Measurements from ENCODE around the gene ATP2A3.

DNA sequence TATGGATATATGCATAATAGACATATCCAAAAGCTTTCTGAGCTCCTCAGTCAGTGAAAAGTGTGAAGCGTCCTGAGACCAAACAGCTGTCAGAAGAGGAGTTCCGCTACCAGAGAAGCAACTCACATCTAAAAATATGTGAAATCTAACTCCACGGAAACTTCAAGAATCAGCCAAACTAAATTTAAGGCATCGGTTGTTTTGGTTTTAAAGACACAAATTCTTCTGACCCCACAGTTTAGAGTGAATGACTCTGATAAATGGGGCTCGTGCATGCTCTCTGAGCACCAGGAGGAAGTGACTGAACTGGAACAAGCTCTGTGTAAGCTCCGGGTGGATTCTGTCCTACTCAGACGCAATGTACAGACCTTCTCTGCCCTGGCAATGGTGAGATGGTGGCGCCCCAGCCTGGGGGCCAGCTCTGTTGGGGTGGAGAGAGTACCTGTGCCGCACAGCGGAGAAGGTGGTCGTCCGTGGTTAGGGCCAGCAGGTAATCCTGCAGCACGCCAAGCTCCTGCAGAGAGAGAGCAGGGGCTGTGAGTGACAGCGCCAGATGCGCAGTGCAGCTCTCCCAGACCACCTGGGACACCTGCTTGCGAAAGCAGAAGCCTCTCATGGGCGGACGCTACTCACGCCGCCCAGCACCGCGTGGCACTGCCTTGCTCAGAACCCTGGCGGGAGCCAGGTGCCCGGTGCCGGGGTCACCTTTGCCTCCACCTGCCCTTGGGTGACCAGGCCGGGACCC is 44.4 kb upstream of the ATP2A3 start:
- TF ChIP-seq SIN3A (IDR thresholded peaks at IDR 0.05; ENCODE audit: borderline replicate concordance, insufficient read depth, low read length): no peak
- TF ChIP-seq, protein P1, sequence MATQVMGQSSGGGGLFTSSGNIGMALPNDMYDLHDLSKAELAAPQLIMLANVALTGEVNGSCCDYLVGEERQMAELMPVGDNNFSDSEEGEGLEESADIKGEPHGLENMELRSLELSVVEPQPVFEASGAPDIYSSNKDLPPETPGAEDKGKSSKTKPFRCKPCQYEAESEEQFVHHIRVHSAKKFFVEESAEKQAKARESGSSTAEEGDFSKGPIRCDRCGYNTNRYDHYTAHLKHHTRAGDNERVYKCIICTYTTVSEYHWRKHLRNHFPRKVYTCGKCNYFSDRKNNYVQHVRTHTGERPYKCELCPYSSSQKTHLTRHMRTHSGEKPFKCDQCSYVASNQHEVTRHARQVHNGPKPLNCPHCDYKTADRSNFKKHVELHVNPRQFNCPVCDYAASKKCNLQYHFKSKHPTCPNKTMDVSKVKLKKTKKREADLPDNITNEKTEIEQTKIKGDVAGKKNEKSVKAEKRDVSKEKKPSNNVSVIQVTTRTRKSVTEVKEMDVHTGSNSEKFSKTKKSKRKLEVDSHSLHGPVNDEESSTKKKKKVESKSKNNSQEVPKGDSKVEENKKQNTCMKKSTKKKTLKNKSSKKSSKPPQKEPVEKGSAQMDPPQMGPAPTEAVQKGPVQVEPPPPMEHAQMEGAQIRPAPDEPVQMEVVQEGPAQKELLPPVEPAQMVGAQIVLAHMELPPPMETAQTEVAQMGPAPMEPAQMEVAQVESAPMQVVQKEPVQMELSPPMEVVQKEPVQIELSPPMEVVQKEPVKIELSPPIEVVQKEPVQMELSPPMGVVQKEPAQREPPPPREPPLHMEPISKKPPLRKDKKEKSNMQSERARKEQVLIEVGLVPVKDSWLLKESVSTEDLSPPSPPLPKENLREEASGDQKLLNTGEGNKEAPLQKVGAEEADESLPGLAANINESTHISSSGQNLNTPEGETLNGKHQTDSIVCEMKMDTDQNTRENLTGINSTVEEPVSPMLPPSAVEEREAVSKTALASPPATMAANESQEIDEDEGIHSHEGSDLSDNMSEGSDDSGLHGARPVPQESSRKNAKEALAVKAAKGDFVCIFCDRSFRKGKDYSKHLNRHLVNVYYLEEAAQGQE (IDR thresholded peaks at IDR 0.05; ENCODE audit: insufficient read depth in 1 of 2, low read depth in 2 of 2, low read length in 2 of 2): no peak

Measured in PFSK-1 (cell line).